ENCODE results near the gene ZFR. TPM values are rescaled to one million over a fixed set of nuclear protein-coding genes. Genes with fewer than 3 reads are reported as not detected.

ZFR gene
- total RNA-seq, 2 donors from 2014 or later: 59.1 to 67.9 TPM

DNA sequence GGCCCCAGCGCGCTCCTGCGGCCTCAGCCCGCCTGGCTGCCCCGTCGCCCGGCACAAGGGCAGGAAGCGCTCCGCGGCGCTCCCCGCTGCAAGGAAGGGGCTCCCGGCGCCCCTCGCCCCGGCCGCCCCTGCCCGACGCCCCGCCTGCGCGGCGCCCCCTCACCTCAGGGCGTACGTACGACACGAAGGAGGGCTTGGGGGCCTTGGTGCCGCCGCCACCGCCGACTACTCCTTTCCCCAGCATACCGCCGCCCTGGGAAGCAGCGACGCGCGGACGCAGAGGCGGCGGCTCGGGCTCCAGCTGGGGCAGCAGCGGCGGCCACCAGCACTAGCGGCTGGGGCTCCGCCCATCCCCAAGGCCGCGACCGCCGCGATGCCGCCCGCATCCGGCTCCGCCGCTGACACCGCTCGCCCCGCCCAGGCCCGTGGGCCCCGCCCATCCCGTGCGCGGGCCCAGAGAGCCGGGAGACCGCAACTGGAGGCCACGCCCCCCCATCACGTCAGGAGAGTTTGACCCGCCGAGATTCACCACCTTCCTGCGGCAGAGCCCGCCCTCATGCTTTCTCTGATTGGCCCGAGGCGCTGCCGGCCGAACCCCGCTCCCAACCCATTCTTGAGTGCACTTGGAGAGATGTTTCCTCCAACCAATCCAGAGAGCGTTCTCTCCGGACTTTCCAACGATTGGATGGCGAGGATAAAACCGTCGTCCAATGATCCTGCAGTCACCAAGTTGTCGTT, 131.8 kb downstream of the ZFR start, which contains the start of gene MTMR12:
MTMR12 (minus strand) TSS at position 345 of the 738 bp plus-strand sequence; CDS start at position 244, 101 bp downstream.
- Mint-ChIP-seq H3K36me3 (ENCODE audit: low read depth) (peaks cover 18% of the 10 kb centered on the region), H3K4me1 (peaks cover 16% of the 10 kb centered on the region), H3K9me3 (no peaks in the 10 kb centered on the region), H3K27ac (peak within 1 kb of the TSS; percentile 96), H3K27me3 (ENCODE audit: insufficient read depth) (peaks cover 3% of the 10 kb centered on the region), H3K4me3 (peak within 1 kb of the TSS; percentile 70)
- peaks cover 4% of the 10 kb centered on the region for H3K36me3 ChIP-seq (ENCODE audit: control insufficient read depth, insufficient read depth, low read length)
- peak within 1 kb of the TSS; percentile 90 for H3K4me3 ChIP-seq (ENCODE audit: low read length)
- 0% methylated on average over 25 to 83 of the region's 83 CpGs for WGBS, 2 experiments (ENCODE audit: insufficient coverage in 1 of 2, insufficient read length in 1 of 2)
- H3K9ac ChIP-seq (ENCODE audit: extremely low read depth, low read length, poor library complexity, severe bottlenecking): peak within 1 kb of the TSS; percentile 89
- H3K27ac ChIP-seq (ENCODE audit: low read depth, low read length): peak within 1 kb of the TSS; percentile 81
- H3K9me3 ChIP-seq (ENCODE audit: control insufficient read depth, low read length): no peaks in the 10 kb centered on the region
- no peaks in the 10 kb centered on the region for H3K27me3 ChIP-seq (ENCODE audit: control insufficient read depth, insufficient read depth, low read length, poor library complexity, severe bottlenecking)
- TF ChIP-seq, protein P1, sequence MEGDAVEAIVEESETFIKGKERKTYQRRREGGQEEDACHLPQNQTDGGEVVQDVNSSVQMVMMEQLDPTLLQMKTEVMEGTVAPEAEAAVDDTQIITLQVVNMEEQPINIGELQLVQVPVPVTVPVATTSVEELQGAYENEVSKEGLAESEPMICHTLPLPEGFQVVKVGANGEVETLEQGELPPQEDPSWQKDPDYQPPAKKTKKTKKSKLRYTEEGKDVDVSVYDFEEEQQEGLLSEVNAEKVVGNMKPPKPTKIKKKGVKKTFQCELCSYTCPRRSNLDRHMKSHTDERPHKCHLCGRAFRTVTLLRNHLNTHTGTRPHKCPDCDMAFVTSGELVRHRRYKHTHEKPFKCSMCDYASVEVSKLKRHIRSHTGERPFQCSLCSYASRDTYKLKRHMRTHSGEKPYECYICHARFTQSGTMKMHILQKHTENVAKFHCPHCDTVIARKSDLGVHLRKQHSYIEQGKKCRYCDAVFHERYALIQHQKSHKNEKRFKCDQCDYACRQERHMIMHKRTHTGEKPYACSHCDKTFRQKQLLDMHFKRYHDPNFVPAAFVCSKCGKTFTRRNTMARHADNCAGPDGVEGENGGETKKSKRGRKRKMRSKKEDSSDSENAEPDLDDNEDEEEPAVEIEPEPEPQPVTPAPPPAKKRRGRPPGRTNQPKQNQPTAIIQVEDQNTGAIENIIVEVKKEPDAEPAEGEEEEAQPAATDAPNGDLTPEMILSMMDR (conservative IDR thresholded peaks at IDR 0.05): no peak
- peak; percentile 100 for DNase-seq
- no peaks in the 10 kb centered on the region for H3K4me1 ChIP-seq (ENCODE audit: control insufficient read depth, insufficient read depth, low read length)

DNA sequence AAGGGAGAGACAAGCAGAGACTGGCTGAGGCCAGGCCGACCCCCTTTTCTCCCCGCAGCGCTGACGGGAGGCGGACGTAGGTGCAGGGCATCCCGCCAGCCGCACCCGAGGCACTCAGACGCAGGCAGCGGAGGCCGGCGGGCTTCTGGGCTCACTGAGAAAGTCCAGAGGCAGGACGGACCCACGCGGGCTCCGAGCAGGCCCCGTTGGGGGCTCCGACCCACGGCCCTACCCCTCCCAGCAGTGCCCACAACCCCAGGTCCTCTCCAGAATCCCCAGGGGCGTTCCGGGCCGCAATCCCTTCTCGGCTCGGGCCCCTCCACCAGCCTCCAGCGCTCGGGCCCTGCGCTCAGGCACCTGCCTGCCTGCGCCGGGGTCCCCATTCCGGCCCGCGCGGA, 132.3 kb downstream of the ZFR start:
- H3K9me3 ChIP-seq (ENCODE audit: control insufficient read depth, low read length): no peaks in the 10 kb centered on the region
- Mint-ChIP-seq H3K9me3 (no peaks in the 10 kb centered on the region), H3K27ac (peak overlapping the region; percentile 73), H3K36me3 (ENCODE audit: low read depth) (peaks cover 18% of the 10 kb centered on the region), H3K4me1 (peaks cover 16% of the 10 kb centered on the region), H3K27me3 (ENCODE audit: insufficient read depth) (peaks cover 3% of the 10 kb centered on the region), H3K4me3 (peak overlapping the region; percentile 70)
- 0% methylated on average over 9 to 34 of the region's 34 CpGs for WGBS, 2 experiments (ENCODE audit: insufficient coverage in 1 of 2, insufficient read length in 1 of 2)
- peak; percentile 81 for DNase-seq
- peaks cover 4% of the 10 kb centered on the region for H3K36me3 ChIP-seq (ENCODE audit: control insufficient read depth, insufficient read depth, low read length)
- TF ChIP-seq, protein P1 (conservative IDR thresholded peaks at IDR 0.05): no peak
- no peaks in the 10 kb centered on the region for H3K27me3 ChIP-seq (ENCODE audit: control insufficient read depth, insufficient read depth, low read length, poor library complexity, severe bottlenecking)
- H3K9ac ChIP-seq (ENCODE audit: extremely low read depth, low read length, poor library complexity, severe bottlenecking): peak overlapping the region; percentile 72
- H3K4me1 ChIP-seq (ENCODE audit: control insufficient read depth, insufficient read depth, low read length): no peaks in the 10 kb centered on the region
- peak overlapping the region; percentile 89 for H3K4me3 ChIP-seq (ENCODE audit: low read length)
- H3K27ac ChIP-seq (ENCODE audit: low read depth, low read length): peak overlapping the region; percentile 81

DNA sequence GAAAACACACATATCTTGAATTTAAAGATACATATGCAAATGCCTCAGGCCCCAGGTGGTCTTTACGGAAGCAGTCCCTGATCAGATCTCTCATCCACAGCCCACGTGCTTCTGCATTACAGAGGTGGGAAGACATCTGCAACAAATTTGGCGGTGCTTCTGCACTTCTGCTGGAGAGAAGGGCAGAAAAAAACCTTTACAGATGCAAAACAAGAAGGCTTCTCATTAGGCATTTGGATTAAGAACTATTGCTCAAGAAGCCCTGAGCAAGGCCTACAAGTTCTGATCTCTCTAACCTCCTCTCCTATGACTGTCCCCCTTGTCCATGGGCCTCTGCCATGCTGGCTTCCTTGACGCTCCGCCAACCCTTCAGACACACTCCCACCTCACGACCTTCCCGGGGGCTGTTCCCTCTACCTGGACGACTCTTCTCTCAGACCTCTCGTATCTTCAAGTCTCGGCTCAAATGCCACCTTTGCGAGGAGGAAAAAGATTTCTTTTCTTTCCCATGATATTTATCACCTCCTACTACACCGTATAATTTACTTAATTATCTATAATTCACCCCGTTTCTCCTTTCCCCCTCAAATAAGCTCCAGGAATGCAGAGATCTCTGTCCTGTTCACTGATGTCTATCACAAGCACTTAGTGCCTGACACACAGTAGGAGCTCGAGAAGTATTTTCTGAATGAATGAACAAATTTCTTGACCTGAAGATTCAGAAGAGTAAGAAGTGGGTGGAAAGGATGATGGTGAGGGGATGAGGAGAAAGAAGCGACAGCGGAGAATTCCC, 132.9 kb downstream of the ZFR start:
- Histone ChIP-seq H3K4me3 (ENCODE audit: low read length) (peak overlapping the region; percentile 89), H3K9ac (ENCODE audit: extremely low read depth, low read length, poor library complexity, severe bottlenecking) (peak overlapping the region; percentile 72), H3K36me3 (ENCODE audit: control insufficient read depth, insufficient read depth, low read length) (peaks cover 4% of the 10 kb centered on the region), H3K9me3 (ENCODE audit: control insufficient read depth, low read length) (no peaks in the 10 kb centered on the region), H3K27ac (ENCODE audit: low read depth, low read length) (no peak overlapping the region), H3K4me1 (ENCODE audit: control insufficient read depth, insufficient read depth, low read length) (no peaks in the 10 kb centered on the region), H3K27me3 (ENCODE audit: control insufficient read depth, insufficient read depth, low read length, poor library complexity, severe bottlenecking) (no peaks in the 10 kb centered on the region)
- Mint-ChIP-seq H3K36me3 (ENCODE audit: low read depth) (peaks cover 18% of the 10 kb centered on the region), H3K9me3 (no peaks in the 10 kb centered on the region), H3K27me3 (ENCODE audit: insufficient read depth) (peaks cover 1% of the 10 kb centered on the region), H3K27ac (peak overlapping the region; percentile 73), H3K4me3 (peak overlapping the region; percentile 70), H3K4me1 (peaks cover 16% of the 10 kb centered on the region)
- 20 to 32% methylated on average over 14 to 16 of the region's 16 CpGs for WGBS, 2 experiments (ENCODE audit: insufficient coverage in 1 of 2, insufficient read length in 1 of 2)
- DNase-seq: no peak
- TF ChIP-seq, protein P1 (conservative IDR thresholded peaks at IDR 0.05): no peak

All from endodermal cell (in vitro differentiated cells).